Activated effector memory CD4-positive, alpha-beta T cell treated with Interleukin-2 at 50 U/mL for 16 hours (primary cell): ENCODE measurements around the gene HNF4A.

Source experiments
- DNase-seq: peaks from one replicate; pipeline ENCODE4 v3.0.0-alpha.2; 2020

Gene HNF4A

DNA sequence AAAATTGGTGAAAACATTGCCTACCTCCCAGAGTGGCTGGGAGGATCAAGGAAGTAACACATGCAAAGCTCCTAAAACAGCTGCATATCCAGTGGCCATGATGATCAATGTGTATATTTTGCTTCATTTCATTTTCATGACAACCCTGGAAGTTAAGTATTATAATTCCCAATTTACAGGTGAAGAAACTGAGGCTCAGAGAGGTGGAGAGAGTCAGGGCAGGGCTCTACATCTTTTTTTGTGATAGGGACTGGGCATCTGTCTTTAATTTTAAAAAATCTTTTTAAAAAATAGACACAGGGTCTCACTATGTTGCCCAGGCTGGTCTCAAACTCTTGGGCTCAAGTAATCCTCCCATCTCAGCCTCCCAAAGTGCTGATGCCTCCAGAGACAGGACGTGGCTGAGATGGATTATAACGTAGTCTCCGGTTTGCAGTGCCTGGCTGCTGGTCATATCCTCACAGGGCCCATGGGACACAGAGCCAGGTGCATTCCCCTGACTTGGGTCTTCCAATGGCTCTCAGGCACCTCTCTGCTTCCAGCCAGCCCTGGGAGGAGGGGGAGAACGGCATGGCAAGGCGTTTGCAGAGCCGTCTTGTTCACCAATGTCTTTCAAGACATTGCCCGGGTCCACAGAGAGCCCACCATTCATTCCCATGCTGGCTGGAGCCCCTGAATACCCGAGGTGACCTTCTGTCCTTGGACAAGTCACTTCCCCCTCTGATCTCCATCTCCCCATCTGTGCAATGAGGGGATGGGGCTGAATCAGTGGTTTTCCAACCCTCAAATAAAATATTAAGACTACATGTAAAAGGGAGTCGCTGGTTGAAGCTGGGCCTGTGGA, 38.3 kb downstream of the HNF4A start:
- no peak for DNase-seq

DNA sequence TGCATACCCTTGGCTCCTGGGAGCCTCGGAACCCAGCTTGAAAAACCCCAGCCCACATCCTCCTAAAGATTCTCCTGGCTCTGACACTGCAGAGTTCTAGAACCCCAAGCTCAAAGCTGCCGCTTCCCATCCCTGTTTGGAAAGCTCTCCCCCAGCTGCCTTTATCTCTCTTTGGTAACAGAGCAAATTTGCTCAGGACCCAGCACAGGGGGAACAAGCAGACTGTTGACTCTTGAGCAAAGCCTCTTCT, 38.9 kb downstream of the HNF4A start:
- no peak for DNase-seq

DNA sequence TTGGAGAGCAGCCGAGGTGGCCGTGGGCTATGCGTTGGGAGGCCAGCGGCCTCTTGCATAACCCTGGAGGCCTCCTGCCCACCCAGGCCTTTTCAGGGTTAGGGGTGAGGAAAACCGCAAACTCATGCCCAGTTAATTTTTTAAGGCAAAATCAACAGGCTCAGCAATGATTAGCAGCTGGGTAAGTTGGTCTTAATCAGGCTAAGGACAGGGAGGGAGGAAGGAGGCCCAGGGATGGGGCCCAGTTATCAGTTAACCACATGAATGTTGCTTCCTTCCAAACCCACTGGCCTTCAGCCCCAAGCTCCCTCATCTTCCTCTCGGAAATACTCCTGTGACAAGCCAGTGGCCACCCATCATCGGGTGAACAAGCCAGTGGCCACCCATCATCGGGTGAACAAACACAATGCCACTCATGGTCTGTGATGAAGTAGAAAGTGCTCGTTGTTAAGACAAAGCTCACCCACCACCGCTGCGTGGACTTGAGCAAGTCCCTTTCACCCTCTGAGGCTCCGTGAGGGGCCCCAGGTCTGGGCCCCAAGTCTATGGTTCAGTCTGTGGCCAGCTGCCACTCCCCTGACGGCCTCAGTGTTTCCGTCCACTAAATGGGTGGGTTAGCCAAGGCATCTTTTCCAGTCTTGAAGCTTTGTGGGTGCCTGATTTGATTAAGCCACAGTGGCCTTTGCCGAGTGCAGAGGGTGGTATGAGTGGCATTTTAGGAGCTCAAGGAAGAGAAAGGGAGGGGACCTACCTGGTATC, 39.4 kb downstream of the HNF4A start:
- DNase-seq: no peak

DNA sequence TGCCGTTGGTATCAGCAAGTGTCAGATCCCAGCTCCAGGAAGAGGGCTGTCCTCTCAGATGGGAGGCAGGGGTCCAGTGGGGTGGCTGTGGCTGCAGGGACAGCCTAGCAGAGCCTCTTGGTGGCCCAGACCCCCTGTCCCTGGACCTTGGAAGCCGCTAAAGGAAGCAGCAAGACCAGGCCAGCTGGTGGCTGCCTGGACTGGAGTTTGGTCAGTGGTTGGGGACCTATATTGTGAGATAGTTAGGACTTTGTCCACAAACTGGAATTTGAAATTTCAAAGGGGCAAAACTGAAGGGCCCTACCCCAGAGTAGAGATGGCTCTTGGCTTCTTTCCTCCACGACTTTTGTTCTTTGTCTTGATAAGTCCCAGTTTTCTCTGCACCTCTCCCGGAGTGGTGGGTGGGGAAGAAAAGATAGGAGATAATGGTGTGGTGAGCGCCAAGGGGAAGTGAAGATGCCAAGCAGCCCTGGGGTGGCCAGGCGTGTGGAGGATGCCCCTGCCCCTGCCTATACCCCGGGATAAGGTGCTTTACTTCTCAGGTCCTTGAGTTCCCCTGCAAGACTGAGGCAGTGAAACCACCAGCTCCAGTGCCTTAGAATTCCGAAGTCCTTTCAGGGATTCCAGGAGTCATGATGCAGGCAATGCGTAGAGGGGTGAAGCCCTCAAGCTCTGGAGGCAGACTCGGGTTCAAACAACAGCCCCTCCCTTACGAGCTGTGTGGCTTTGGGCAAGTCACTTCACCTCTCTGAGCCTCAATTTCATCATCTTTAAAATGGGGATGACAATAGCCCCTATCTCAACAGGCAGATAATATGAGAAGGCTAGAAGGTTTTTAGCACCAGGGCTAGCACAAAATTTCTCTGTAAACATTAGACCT, 40.2 kb downstream of the HNF4A start:
- DNase-seq: no peak

DNA sequence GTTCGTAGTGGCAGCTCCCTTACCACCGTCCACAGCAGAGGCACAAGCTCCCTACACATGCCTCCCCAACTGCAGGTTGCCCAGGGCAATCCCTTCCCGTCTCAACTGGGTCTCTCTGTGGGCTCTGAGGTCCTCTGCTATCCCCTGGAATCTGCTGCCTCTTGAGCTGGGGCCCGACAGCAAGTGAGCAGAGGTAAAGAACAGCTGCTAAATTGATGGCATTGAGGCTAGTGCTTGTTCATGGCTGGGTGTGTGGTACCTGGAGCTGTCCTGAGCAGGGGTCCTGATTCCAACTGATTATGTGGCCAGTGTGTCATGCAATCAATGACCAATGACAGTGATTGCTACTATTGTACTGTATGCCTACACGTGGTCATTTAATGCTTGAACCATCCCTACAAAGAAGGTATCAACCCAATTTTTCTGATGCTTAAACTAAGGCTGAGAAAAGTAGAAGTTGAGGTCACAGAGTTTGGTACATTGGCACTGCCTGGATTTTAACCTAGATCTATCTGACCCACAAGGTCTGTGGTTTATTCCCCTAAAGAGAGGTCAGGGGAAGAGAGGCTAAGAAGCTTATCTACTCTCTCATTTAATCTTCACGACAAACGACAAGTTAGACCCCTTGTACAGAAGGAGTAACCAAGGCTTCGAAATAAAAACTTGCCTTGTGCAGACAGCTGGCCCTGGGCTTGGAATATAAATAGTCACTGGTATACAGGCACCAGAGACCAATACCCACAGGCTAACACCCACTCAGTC, 41.1 kb downstream of the HNF4A start:
- DNase-seq: no peak

DNA sequence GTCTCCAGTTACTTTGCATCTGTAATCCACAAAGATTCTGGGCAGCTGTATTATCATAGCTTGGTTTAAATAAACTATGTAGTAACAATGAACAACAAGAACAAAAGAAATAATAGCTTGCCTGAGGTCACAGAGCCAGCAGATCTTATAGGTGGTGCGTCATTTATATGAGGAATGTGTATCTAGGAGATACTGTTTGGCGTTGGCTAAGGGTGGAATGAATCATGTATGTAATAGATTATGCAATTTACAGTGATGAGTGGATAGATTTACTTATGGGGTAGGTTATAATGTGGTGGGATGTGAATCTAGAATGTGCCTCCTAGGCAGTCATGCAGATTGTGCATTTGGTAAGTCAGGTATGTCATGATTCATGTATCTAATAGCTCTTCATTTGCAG, 42.8 kb downstream of the HNF4A start:
- DNase-seq: no peak

DNA sequence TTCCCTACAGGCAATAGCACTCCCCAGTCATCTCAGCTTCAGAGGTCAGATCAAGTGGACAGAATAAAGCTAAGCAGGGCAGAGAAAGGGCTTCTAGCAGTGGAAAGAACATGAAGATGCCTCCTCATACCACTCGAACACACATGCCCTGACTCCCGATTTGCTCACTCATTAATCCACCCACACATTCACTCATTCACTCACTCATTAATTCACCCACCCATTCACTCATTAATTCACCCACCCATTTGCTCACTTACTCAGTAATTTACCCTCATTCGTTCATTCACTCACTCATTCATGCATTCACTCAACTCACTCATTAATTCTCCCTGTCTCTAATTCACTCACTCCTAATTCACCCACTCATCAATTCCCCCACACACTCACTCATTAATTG, 43.9 kb downstream of the HNF4A start:
- no peak for DNase-seq

DNA sequence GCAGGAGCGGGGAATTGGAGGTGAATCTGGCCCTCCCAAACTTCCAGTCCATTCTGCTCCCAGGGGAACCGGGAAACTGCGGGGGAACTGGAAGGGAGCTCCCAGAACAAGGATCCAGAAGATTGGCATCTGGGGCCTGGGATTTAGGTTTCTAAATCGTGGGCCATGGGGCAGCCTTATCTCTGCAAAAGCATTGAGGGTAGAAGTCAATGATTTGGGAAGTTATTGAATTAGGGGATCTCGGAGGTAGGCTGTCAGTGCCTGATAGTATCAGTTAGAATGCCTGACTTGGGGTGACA, 45.1 kb downstream of the HNF4A start:
- DNase-seq: no peak

DNA sequence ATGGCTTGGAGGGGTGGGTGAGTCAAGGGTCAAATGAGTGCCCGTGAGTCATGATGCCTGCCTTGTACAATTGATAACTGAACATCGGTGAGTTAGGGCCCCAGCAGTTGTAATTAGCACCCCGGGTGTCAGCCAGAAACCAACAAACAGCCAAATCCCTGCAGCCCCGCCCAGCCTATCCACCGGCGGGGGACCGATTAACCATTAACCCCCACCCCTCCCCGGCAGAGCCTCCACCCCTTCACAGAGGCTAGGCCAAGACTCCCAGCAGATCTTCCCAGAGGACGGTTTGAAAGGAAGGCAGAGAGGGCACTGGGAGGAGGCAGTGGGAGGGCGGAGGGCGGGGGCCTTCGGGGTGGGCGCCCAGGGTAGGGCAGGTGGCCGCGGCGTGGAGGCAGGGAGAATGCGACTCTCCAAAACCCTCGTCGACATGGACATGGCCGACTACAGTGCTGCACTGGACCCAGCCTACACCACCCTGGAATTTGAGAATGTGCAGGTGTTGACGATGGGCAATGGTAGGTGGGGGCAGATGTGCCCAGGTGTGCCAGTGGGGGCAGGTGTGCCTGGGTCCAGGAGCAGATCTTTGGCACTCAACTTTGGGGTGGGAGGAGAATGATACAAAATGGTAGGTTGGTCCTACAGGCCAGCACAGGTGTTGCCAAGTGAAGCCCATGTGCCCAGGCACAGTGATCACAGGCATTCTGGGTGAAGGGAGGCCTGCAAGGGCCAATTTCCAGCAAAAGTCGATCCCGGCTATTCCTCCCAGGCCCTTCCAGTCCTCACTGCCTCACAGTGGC, 45.7 kb downstream of the HNF4A start:
- DNase-seq: no peak

DNA sequence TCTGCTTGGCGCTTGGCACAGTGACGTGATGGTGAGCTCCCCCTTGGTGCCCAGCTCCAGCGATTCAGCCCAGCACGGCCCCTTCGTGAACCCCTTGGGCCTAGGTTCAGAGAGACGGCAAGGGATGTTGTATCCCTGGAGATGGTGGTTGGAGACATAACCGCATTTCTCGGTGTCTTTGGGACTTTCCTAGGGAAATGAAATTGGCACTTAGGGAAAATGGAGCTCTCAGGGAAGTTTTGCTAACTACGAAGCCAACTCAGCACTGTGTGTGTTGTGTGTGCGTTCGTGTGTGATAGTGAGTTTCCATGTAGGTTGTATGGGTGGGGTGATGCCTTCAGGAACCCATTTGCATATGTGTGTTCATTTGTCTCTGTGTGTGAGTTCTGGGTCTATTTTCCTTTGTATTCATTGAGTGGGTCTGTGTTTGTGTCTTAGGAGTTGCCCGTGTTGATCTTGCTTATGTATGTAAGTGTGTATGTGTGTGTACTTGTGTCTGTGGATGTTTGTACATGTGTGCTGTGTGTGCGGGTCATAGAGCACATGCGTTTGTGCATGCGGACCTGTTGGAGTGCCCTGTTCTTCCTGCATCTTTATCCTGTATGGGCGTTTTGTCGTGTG, 46.4 kb downstream of the HNF4A start:
- DNase-seq: no peak

DNA sequence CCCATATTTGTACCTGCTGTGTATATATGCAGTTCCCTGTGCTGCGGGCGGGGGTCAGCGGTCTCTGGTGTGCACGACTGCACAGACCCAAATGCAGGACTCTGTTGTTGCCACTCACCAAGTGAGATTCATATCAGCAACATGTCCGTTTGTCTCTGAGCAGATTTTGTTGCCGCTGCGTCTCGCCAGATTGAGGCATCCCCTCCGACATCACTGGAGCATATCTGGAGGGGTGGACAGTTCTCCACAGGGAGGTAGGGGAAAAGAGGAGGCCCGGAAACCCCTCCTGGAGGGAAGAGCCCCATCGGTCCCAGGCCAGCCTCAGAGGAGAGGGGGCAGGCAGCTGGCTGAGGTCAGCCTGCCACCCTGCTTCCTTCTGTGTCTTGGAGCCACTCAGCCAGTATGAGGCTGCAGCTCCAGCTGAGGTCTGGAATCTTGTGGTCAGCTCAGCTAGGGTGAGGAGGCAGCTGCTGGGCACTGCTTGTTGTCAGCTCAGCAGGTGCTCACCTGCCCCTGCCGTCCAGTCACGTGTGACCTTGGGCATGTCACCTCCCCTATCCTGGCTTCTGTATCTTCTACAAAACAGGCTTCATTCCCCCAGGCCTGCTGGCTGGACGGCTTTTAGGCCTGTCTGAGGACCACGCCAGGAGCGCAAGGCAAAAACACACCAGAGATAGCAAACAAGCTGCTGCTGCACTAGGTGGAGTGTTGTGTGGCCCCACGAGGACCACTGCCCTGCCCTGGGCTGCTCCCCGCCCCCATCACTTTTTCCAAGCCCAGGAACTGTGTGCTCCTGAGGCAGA, 47.1 kb downstream of the HNF4A start:
- DNase-seq: no peak

DNA sequence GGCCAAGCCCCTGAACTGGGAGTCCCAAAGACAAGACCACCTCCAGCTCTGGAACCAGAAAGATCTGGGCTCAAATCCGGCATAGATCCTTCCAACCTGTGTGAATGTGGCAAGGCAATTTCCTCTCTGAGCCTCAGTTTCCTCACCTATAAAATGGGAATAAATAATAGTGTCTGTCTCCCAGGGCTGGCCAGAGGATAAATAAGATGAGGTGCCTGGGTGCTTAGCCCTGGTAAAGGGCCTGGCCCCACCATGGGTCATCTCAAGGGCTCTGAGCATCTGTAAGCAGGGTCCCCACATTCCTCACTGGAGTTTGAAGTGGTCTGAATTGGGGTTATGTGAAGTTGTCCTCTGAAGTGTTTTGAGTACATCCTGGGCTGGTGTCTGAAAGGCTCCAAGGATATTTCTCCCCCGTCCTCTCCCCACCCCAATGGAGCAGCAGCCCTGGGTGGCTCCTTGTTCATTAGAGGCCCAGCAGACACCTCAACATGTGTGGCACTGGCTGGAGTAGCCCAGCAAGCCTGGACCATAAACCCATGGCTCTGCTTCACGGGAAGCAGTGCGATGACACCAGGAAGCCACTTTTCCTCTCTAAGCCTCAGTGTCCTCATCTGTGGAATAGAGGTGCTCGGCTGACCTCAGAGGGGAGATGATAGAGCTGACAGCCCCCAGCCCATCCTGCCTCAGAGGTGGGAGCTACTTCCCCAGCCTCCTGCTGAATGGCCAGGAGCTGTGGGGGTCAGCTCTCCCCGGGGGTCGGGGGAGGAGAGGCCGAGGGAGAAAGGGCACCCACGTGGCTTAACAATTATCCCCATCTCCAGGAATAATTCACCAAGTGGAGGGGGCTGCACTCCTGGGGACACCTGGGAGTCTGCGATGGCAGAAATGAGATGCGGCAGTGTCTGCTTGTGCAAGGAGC, 48.0 kb downstream of the HNF4A start:
- no peak for DNase-seq

DNA sequence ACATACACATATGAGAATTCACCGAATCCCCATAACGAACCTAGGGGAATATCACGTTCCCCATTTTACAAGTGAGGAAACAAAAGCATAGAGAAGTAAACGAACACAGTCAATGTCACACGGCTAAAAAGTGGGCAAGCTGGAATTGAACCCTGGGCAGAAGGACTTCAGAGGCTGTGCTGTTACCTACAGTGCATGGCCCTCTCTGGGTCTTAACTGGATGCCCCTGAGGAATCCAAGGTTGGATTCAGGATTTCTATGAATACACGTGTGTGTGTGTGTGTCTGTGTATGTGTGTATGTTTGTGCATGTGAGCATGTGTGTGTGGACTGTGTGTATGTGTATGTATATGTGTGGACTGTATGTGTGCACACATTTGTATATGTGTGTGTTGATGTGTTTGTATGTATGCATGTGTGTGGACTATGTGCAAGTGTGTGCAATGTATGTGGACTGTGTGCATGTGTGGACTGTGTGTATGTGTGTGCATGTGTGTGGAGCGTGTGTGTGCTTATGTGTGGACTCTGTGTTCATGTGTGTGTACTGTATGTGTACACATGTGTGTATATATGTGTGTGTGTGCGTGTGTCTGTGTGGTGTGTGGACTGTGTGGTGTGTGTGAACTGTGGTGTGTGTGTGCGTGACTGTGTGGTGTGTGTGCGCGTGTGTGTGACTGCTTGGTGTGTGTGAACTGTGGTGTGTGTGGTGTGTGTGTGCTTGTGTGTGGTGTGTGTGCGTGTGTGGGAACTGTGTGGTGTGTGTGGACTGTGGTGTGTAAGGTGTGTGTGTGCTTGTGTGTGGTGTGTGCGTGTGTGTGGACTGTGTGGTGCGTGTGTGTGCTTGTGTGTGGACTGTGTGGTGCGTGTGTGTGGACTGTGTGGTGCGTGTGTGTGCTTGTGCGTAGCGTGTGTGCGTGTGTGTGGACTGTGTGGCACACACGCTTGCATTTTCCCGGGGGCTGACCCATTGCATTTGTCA, 49.0 kb downstream of the HNF4A start:
- no peak for DNase-seq

DNA sequence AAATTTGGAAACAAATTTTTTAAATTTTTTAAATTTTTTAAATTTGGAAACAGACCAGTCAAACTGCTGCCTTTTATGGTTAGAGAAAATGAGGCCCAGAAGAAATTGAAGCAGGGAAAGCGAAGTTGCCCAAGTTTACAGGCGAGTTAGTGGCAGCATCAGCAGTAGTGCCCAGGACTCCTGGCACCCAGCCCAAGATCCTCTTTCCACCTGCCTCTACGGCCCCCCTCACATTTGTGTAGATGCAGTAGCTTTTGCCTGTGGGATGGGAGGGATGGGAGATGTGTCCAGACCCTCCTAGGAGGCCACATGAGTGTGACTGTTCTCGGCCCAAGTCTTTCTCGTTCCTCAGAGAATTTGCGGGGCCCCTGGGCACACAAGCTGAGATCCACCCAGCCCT, 49.8 kb downstream of the HNF4A start:
- DNase-seq: no peak

DNA sequence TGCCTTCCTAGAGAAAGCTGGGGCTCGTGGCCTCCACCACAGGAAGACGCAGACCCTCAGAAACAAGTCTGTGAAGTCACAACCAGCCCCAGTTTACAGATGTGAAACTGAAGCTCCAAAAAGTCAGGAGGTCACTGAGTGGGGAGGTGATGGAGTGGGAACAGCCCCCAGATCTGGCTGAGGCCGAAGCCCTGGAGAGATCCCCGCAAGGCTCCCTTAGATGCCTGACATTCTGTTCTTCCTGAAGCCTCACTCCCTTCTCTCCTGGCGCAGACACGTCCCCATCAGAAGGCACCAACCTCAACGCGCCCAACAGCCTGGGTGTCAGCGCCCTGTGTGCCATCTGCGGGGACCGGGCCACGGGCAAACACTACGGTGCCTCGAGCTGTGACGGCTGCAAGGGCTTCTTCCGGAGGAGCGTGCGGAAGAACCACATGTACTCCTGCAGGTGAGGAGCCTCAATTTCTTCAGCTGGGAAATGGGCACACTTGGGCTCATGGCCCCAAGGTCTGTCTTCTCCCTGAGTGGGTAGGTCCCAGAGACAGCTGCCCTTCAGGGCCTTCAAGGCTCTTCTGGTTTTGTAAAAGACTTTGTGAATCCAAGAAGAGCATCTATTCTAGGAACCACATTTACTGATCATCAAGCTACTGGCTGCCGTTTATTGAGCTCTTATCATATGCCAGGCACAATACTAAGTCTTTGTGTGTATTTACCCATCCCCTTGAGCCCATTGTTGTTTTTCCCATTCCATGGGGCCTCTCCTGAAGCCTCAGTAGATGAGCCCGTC, 50.5 kb downstream of the HNF4A start:
- no peak for DNase-seq

DNA sequence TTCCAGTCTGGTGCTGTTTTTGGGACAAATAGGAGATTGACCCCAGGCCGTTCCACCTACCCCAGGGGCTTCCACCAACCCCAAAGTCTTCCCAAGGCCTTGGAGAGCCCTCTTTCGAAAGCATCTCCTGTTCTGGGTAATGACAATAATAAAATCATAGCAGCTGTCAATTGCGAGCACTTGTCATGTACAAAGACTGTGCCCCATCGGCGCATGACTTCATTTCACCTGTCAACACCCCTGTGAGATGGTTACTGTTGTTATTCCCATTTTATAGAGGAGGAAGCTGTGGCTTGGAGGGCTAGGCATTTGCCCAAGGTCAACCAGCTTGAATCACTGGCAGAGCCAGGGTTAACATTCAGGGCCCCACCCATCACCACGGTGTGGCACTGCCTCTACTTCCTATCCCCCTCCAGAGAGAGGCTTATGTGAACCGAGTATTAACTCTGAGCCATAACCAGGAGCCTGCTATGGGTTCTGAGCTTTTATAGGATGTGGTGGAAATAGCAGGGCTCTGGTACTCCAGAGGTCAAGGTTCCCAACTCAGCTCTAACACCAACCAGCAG, 51.2 kb downstream of the HNF4A start:
- DNase-seq: no peak
